Measurements from ENCODE around the gene AKR1C1. TPM values are rescaled to one million over a fixed set of nuclear protein-coding genes. Genes with fewer than 3 reads are reported as not detected.

Gene AKR1C1
- total and polyA plus RNA-seq, 2 of the 4 experiments (the other 2 are of a cell fraction) = 5.0 to 5.4 TPM

- CTCF ChIA-PET = no interaction called here
- H3K27me3 ChIP-seq (ENCODE audit: control insufficient read depth, insufficient read depth, low read length) = peaks cover 2% of the 10 kb centered on the region; the same call in 1 of the 2 replicates
- no peak overlapping the region for H2AFZ ChIP-seq (replicated peaks; ENCODE audit: low read length, poor library complexity)
- no peak overlapping the region for H3K14ac ChIP-seq (replicated peaks; ENCODE audit: low read depth, low read length)
- H4K5ac ChIP-seq (ENCODE audit: low read depth, low read length) = no peak overlapping the region
- H3K27ac ChIP-seq (ENCODE audit: insufficient read depth, low read length) = no peak overlapping the region
- H2AK5ac ChIP-seq (ENCODE audit: low read depth, low read length) = no peak overlapping the region
- TF ChIP-seq, protein P1, sequence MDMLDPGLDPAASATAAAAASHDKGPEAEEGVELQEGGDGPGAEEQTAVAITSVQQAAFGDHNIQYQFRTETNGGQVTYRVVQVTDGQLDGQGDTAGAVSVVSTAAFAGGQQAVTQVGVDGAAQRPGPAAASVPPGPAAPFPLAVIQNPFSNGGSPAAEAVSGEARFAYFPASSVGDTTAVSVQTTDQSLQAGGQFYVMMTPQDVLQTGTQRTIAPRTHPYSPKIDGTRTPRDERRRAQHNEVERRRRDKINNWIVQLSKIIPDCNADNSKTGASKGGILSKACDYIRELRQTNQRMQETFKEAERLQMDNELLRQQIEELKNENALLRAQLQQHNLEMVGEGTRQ (IDR thresholded peaks at IDR 0.05; ENCODE audit: low read depth, low read length) = no peak
- TF ChIP-seq MXI1 (IDR thresholded peaks at IDR 0.05; ENCODE audit: borderline replicate concordance, low read depth, low read length) (no peak), RFX5 (IDR thresholded peaks at IDR 0.05; ENCODE audit: low read depth, low read length) (no peak), NFE2L2 (IDR thresholded peaks at IDR 0.05; ENCODE audit: low read depth, low read length) (peak; percentile 64; the same call in 1 of the 2 replicates), MAZ (IDR thresholded peaks at IDR 0.05; ENCODE audit: borderline replicate concordance, low read depth, low read length) (no peak), MAFK (IDR thresholded peaks at IDR 0.05; ENCODE audit: low read depth, low read length) (peak; percentile 22; the same call in 1 of the 2 replicates), SMC3 (IDR thresholded peaks at IDR 0.05; ENCODE audit: low read depth, low read length) (no peak), CEBPB (IDR thresholded peaks at IDR 0.05; ENCODE audit: low read depth, low read length) (no peak), BHLHE40 (IDR thresholded peaks at IDR 0.05; ENCODE audit: low read depth, low read length) (no peak), RCOR1 (IDR thresholded peaks at IDR 0.05; ENCODE audit: insufficient replicate concordance, low read length) (no peak), POLR2A (IDR thresholded peaks at IDR 0.05; ENCODE audit: low read depth, low read length) (no peak), FOS (IDR thresholded peaks at IDR 0.05; ENCODE audit: low read depth, low read length) (no peak), ELK1 (IDR thresholded peaks at IDR 0.05; ENCODE audit: borderline replicate concordance, low read depth, low read length) (no peak), CHD1 (IDR thresholded peaks at IDR 0.05; ENCODE audit: low read depth, low read length) (no peak), RAD21 (IDR thresholded peaks at IDR 0.05; ENCODE audit: low read length) (no peak)
- TF ChIP-seq, protein P2, sequence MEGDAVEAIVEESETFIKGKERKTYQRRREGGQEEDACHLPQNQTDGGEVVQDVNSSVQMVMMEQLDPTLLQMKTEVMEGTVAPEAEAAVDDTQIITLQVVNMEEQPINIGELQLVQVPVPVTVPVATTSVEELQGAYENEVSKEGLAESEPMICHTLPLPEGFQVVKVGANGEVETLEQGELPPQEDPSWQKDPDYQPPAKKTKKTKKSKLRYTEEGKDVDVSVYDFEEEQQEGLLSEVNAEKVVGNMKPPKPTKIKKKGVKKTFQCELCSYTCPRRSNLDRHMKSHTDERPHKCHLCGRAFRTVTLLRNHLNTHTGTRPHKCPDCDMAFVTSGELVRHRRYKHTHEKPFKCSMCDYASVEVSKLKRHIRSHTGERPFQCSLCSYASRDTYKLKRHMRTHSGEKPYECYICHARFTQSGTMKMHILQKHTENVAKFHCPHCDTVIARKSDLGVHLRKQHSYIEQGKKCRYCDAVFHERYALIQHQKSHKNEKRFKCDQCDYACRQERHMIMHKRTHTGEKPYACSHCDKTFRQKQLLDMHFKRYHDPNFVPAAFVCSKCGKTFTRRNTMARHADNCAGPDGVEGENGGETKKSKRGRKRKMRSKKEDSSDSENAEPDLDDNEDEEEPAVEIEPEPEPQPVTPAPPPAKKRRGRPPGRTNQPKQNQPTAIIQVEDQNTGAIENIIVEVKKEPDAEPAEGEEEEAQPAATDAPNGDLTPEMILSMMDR (conservative IDR thresholded peaks at IDR 0.05; ENCODE audit: low read depth, low read length) = no peak
- no peak overlapping the region for H2BK20ac ChIP-seq (ENCODE audit: low read depth, low read length)
- intact Hi-C loops (cut with micrococcal nuclease) = no loop called here
- H2BK120ac ChIP-seq (ENCODE audit: low read depth, low read length) = no peak overlapping the region
- H3K9me3 ChIP-seq (ENCODE audit: control insufficient read depth, insufficient read depth, low read length) = no peaks in the 10 kb centered on the region
- no peak overlapping the region for H4K91ac ChIP-seq (ENCODE audit: insufficient read depth, low read depth, low read length)
- in situ Hi-C loops (cut with MboI; ENCODE audit: low sequenced_read_pairs) = no loop called here
- POLR2A ChIA-PET (ENCODE audit: unreplicated experiment) = no interaction called here
- no peak overlapping the region for H3K4me2 ChIP-seq (ENCODE audit: low read depth, low read length)
- H4K8ac ChIP-seq (ENCODE audit: low read depth in 2 of 2, low read length in 2 of 2) = no peak overlapping the region
- no peak overlapping the region for H3K9ac ChIP-seq (ENCODE audit: low read depth, low read length)
- H3K23ac ChIP-seq (ENCODE audit: low read depth, low read length) = no peak overlapping the region
- H2BK15ac ChIP-seq (ENCODE audit: low read depth, low read length) = no peak overlapping the region
- H2BK5ac ChIP-seq (ENCODE audit: low read depth, low read length, poor library complexity, severe bottlenecking) = no peak overlapping the region
- no peak overlapping the region for H3K56ac ChIP-seq (ENCODE audit: extremely low read depth, insufficient read depth, low read length)
- no peak overlapping the region for H2AK9ac ChIP-seq (replicated peaks; ENCODE audit: low read depth, low read length, poor library complexity)
- no peaks in the 10 kb centered on the region for H3K9me1 ChIP-seq (ENCODE audit: insufficient read depth, low read length)
- no peak for ATAC-seq (ENCODE audit: low read depth)
- H3K79me1 ChIP-seq (ENCODE audit: low read depth in 1 of 2, low read length in 2 of 2) = no peaks in the 10 kb centered on the region
- no peak overlapping the region for H3K4me3 ChIP-seq (ENCODE audit: insufficient read depth, low read depth, low read length)
- no peaks in the 10 kb centered on the region for H4K20me1 ChIP-seq (ENCODE audit: insufficient read depth, low read length)
- peaks cover 4% of the 10 kb centered on the region for H3K4me1 ChIP-seq (ENCODE audit: control insufficient read depth, insufficient read depth, low read length)
- H3K4ac ChIP-seq (ENCODE audit: low read depth, low read length) = no peak overlapping the region
- H3K18ac ChIP-seq (ENCODE audit: low read depth, low read length) = no peak overlapping the region
- dilution Hi-C loops (cut with HindIII; ENCODE audit: low sequenced_read_pairs, unreplicated experiment) = no loop called here
- DNase-seq = no peak
- no TSS peak for BruUV-seq (replicated peaks)
- no peaks in the 10 kb centered on the region for H3K36me3 ChIP-seq (ENCODE audit: control insufficient read depth, insufficient read depth, low read length)
These were observed 9.8 kb upstream of the AKR1C1 start for GRCh38 chr10:4953405-4953804.

Measured in IMR-90 (cell line).